Immature natural killer cell (primary cell): ENCODE data around the gene MAP3K4. TPM values are rescaled to one million over a fixed set of nuclear protein-coding genes. Genes with fewer than 3 reads are reported as not detected.
A peak's percentile ranks its signal among the peaks of the same experiment; 100 is the strongest.

Source experiments
- DNase-seq, 3 donors: peaks; one replicate each; pipeline ENCODE4 v3.0.0; 2022; ENCODE audit warnings: mixed read lengths in 1 of 3
- H3K27ac Mint-ChIP-seq, 6 donors: one replicate each; pipeline ENCODE4 v1.8.0; 2020; ENCODE audit warnings: mixed read lengths in 6 of 6, mild to moderate bottlenecking in 5 of 6, inconsistent platforms in 4 of 6, moderate library complexity in 3 of 6
- H3K27me3 Mint-ChIP-seq, 3 donors: one replicate each; pipeline ENCODE4 v1.8.0; 2020 to 2021; ENCODE audit warnings: low read depth in 3 of 3, mild to moderate bottlenecking in 3 of 3, mixed read lengths in 3 of 3, moderate library complexity in 3 of 3, inconsistent platforms in 1 of 3
- H3K36me3 Mint-ChIP-seq, 3 donors: one replicate each; pipeline ENCODE4 v1.8.0; 2020; ENCODE audit warnings: mixed read lengths in 3 of 3, inconsistent platforms in 2 of 3, mild to moderate bottlenecking in 2 of 3
- H3K4me1 Mint-ChIP-seq, 2 donors: one replicate each; pipeline ENCODE4 v1.8.0; 2020; ENCODE audit warnings: inconsistent platforms in 2 of 2, mild to moderate bottlenecking in 2 of 2, mixed read lengths in 2 of 2, moderate library complexity in 1 of 2
- H3K4me3 Mint-ChIP-seq, 5 donors: one replicate each; pipeline ENCODE4 v1.8.0; 2020; ENCODE audit warnings: mild to moderate bottlenecking in 5 of 5, mixed read lengths in 5 of 5, inconsistent platforms in 3 of 5, moderate library complexity in 3 of 5
- H3K9me3 Mint-ChIP-seq, 6 donors: one replicate each; pipeline ENCODE4 v1.8.0; 2020; ENCODE audit warnings: mild to moderate bottlenecking in 6 of 6, mixed read lengths in 6 of 6, inconsistent platforms in 4 of 6, moderate library complexity in 3 of 6
- polyA plus RNA-seq, 3 donors: library from polyadenylated mRNA; unstranded; fragments of 300-500 nt; fragmentation: Illumina TruSeq; gene quantifications; one replicate each; pipeline ENCODE4 v1.2.3, GENCODE V29; 2021

MAP3K4 gene
- polyA plus RNA-seq, 3 donors from 2014 or later = 5.2 to 11.2 (median 9.2) TPM

DNA sequence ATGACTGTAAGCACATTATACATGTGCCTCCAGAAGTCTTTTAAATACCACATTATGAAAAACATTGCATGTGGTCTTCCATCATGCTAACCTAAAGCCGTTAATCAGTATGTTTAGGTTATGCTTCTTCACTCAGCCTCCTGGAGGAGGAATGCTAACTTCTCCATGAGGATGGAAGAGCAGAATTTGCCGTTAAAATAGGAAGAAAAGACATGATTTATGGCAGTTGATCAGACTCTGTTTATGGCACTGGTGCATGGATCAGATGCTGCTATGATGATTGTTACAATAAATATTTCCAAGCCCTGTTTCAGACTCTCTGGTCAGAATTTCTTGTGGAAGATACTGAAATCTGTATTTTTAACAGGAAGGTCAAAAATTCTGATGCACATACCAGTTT lies 31.7 kb downstream of the MAP3K4 start:
- Mint-ChIP-seq H3K27ac (no peak overlapping the region), H3K27me3 (peaks cover 0 to 2% (median 0%) of the 10 kb centered on the region in 3 donors), H3K4me3 (no peak overlapping the region), H3K36me3 (peaks cover 0 to 7% (median 0%) of the 10 kb centered on the region in 3 donors), H3K4me1 (peaks cover 23 to 52% of the 10 kb centered on the region in 2 donors), H3K9me3 (no peaks in the 10 kb centered on the region)
- DNase-seq = no peak

- H3K4me1 Mint-ChIP-seq = peaks cover 27 to 52% of the 10 kb centered on the region in 2 donors
- H3K27ac Mint-ChIP-seq = no peak overlapping the region
- H3K36me3 Mint-ChIP-seq = peaks cover 0 to 7% (median 0%) of the 10 kb centered on the region in 3 donors
- no peak for DNase-seq
- H3K4me3 Mint-ChIP-seq = no peak overlapping the region
- H3K9me3 Mint-ChIP-seq = no peaks in the 10 kb centered on the region
- H3K27me3 Mint-ChIP-seq = peaks cover 0 to 2% (median 0%) of the 10 kb centered on the region in 3 donors
Observed at GRCh38 chr6:161024364-161024920, 32.9 kb downstream of the MAP3K4 start.

DNA sequence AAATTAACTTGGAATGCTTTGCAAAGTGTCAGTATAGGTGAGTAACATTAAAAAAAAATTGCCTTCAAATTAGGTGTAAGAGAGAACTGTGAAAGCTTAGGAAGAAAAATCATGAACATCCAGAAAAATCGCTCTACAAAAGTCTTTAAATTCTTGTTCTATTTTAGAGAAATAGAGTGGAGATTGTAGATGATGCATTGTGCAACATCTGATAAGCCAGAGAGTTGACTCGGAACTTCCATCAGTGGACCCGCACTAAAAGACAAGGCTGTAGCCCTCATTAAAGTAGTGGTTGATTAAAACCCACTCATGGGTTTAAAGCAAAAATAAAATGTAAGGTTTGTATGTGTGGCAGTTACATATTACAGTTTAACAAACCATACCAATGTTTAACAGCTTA lies 35.8 kb downstream of the MAP3K4 start:
- DNase-seq = no peak
- Mint-ChIP-seq H3K9me3 (no peaks in the 10 kb centered on the region), H3K4me1 (peaks cover 34 to 58% of the 10 kb centered on the region in 2 donors), H3K27me3 (peaks cover 0 to under 1% (median 0%) of the 10 kb centered on the region in 3 donors), H3K36me3 (peaks cover 0 to 4% (median 0%) of the 10 kb centered on the region in 3 donors), H3K27ac (no peak overlapping the region), H3K4me3 (no peak overlapping the region)

- peak in 1 of 3 donors; percentile 0 for DNase-seq
- Mint-ChIP-seq H3K27me3 (no peaks in the 10 kb centered on the region), H3K4me1 (peaks cover 34 to 65% of the 10 kb centered on the region in 2 donors), H3K36me3 (peaks cover 0 to 6% (median 0%) of the 10 kb centered on the region in 3 donors), H3K9me3 (no peaks in the 10 kb centered on the region), H3K4me3 (peak overlapping the region in 4 of 5 donors; percentile 4 to 43 (median 16)), H3K27ac (peak overlapping the region in 4 of 6 donors; percentile 27 to 50 (median 38))
Observed at GRCh38 chr6:161029195-161029809, 37.7 kb downstream of the MAP3K4 start.

DNA sequence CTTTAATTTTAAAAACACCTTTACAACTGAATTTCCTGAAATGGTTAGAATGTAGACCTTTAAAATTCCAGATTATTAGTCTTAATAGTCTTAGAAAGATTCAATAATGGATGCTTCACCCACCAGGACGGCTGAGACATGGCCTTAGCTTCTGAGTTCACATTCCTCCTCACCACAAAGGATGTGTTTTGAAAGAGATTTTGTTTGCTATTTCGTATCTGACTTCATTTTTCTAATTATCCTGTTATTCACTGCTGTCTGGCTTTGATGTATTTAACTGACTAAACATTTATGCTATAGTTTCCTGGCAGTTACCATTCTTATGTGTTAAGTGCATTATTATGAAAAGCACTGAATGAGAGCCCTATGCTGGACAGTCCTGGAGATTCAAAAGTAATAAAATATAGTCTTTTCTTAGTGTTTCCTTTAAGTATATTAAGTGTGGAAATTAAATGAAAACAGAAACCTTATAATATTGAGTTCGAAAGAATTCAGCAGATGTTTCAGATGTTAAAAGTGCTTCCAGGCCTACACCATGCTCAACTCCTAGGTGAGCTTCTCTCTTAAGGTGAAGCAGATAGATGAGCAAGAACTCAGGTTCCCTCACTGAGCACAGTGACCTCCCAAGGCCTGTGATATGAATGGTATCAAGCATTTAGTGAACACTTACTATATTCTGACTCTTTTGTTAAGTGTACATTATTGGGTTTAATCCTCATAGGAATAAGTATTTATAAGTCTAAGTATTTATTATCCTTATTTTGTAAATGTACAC lies 40.3 kb downstream of the MAP3K4 start:
- no peak for DNase-seq
- Mint-ChIP-seq H3K27me3 (no peaks in the 10 kb centered on the region), H3K9me3 (no peaks in the 10 kb centered on the region), H3K27ac (no peak overlapping the region), H3K36me3 (peaks cover 3 to 9% (median 7%) of the 10 kb centered on the region in 3 donors), H3K4me1 (peaks cover 34 to 56% of the 10 kb centered on the region in 2 donors), H3K4me3 (no peak overlapping the region)

GRCh38 chr6:161033667-161034066 lies 42.1 kb downstream of the MAP3K4 start:
- Mint-ChIP-seq H3K9me3 (no peaks in the 10 kb centered on the region), H3K27me3 (no peaks in the 10 kb centered on the region), H3K36me3 (peaks cover 13 to 15% (median 13%) of the 10 kb centered on the region in 3 donors), H3K4me1 (peaks cover 24 to 51% of the 10 kb centered on the region in 2 donors), H3K4me3 (no peak overlapping the region), H3K27ac (no peak overlapping the region)
- no peak for DNase-seq

DNA sequence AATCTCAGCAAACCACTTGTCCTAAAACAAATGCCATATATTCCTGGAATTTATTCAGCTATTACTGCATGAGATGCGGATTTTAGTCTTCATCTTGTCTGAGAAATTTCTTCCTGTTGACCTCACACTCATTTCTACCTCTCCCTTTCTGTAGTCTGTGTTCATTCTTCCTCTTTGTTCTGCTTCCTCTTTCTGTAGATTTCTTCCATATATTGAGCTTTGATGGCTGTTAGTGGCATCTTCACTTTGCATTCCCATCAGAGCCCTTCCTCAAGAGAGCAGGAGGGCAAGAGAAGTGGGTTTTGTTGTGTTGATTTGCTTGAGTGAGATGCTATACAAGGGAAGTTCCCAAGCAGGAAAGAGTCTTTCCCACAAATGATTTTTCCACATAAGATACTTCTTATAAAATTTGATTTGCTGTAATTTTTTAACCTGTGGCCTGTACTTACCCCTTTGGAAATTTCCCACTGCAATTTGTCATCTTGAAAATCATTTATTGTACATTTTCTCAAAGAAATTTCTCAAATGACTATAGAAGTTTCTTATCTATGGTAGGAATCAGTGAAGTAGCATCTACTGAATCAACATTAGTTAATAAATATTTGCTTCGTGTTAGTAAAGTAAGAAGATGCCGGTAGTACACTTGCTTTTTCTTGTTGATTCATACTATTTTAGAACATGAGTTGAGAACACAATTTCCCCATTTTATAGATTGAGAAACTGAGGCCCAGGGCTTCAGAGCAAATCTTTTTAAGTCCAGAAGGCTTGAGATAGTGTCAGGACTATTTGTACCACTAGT lies 43.8 kb downstream of the MAP3K4 start:
- Mint-ChIP-seq H3K4me1 (peaks cover 8 to 34% of the 10 kb centered on the region in 2 donors), H3K9me3 (no peaks in the 10 kb centered on the region), H3K27me3 (no peaks in the 10 kb centered on the region), H3K36me3 (peaks cover 13 to 19% (median 15%) of the 10 kb centered on the region in 3 donors), H3K4me3 (no peak overlapping the region), H3K27ac (peak overlapping the region in 1 of 6 donors; percentile 18)
- DNase-seq = no peak

GRCh38 chr6:161035981-161036263 lies 44.4 kb downstream of the MAP3K4 start:
- Mint-ChIP-seq H3K36me3 (peaks cover 13 to 23% (median 15%) of the 10 kb centered on the region in 3 donors), H3K9me3 (no peaks in the 10 kb centered on the region), H3K27me3 (no peaks in the 10 kb centered on the region), H3K4me1 (peaks cover 6 to 29% of the 10 kb centered on the region in 2 donors), H3K27ac (no peak overlapping the region), H3K4me3 (no peak overlapping the region)
- DNase-seq = no peak

DNA sequence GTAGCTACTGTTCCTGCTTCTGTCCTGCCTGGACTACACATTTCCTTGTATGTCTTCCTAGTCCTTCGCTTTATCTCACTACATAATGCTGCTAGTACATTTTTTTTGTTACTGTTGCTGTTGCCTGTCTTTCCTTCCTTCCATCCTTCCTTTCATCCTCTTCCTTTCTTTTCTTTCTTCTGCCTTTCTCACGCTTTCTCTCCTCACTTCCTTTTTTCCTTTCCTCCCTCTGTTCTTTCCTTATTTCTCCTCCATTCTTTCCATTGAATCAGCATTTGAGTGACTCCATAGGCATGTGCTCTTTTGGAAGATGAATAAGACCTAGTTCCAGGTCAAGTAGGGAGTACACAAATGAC lies 46.3 kb downstream of the MAP3K4 start:
- no peaks in the 10 kb centered on the region for H3K9me3 Mint-ChIP-seq
- H3K4me1 Mint-ChIP-seq = peaks cover 0 to 25% of the 10 kb centered on the region in 2 donors
- peak overlapping the region in 3 of 6 donors; percentile 3 to 6 (median 4) for H3K27ac Mint-ChIP-seq
- H3K4me3 Mint-ChIP-seq = no peak overlapping the region
- H3K36me3 Mint-ChIP-seq = peaks cover 13 to 23% (median 15%) of the 10 kb centered on the region in 3 donors
- no peak for DNase-seq
- no peaks in the 10 kb centered on the region for H3K27me3 Mint-ChIP-seq

DNA sequence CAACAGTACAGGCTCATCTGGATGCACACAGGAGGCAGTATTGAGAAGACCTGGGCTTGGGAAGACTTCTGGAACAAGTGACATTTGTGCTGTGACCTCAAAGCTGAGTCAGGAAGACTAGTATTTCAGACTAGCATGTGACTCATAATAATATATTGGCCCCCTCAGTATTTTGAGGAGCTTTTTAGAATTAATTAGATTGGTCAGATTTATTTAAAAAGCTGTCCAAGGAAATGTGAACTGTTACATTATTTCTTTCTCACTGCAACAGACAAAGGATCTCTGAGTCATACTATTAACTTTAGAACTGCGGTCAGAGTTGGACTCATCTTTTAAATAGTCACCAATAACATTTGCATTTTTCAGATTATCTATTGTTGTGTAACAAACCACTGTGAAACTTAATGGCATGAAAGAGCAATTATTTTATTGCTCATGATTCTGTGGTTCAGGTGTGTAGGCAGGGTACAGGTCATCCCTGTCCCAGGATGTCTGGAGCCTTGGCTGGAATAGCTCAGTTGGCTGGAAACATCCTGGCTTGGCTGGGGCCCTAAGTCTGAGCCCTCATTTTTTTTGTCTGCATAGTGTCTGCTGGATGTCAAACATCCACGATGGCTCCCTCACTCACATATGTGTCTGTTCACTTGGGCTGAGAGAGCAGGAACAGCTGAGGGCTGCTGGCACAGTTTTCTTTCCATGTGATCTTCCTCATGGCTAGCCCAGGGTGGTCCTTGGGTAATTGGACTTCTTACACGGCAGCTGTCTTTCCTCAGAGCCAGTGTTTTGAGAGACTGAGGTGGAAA lies 46.9 kb downstream of the MAP3K4 start:
- peaks cover 15 to 26% (median 18%) of the 10 kb centered on the region in 3 donors for H3K36me3 Mint-ChIP-seq
- H3K27me3 Mint-ChIP-seq = no peaks in the 10 kb centered on the region
- no peaks in the 10 kb centered on the region for H3K9me3 Mint-ChIP-seq
- H3K27ac Mint-ChIP-seq = peak overlapping the region in 3 of 6 donors; percentile 3 to 6 (median 4)
- peaks cover 0 to 28% of the 10 kb centered on the region in 2 donors for H3K4me1 Mint-ChIP-seq
- H3K4me3 Mint-ChIP-seq = no peak overlapping the region
- no peak for DNase-seq

- no peaks in the 10 kb centered on the region for H3K9me3 Mint-ChIP-seq
- no peak overlapping the region for H3K27ac Mint-ChIP-seq
Observed at GRCh38 chr6:161041274-161041673, 49.7 kb downstream of the MAP3K4 start.

GRCh38 chr6:161044335-161044734 lies 52.8 kb downstream of the MAP3K4 start:
- Mint-ChIP-seq H3K36me3 (peaks cover 1 to 12% (median 6%) of the 10 kb centered on the region in 3 donors), H3K4me1 (peaks cover 0 to 7% of the 10 kb centered on the region in 2 donors), H3K9me3 (no peaks in the 10 kb centered on the region), H3K27ac (no peak overlapping the region), H3K4me3 (no peak overlapping the region), H3K27me3 (no peaks in the 10 kb centered on the region)
- DNase-seq = no peak

More at GRCh38 chr6:161041274-161041673, 49.7 kb downstream of the MAP3K4 start:
- H3K4me1 Mint-ChIP-seq = peaks cover 0 to 12% of the 10 kb centered on the region in 2 donors
- H3K36me3 Mint-ChIP-seq = peaks cover 7 to 27% (median 9%) of the 10 kb centered on the region in 3 donors
- no peak for DNase-seq
- no peak overlapping the region for H3K4me3 Mint-ChIP-seq
- no peaks in the 10 kb centered on the region for H3K27me3 Mint-ChIP-seq

GRCh38 chr6:161048641-161049040 lies 57.1 kb downstream of the MAP3K4 start:
- Mint-ChIP-seq H3K36me3 (peaks cover 3 to 8% (median 4%) of the 10 kb centered on the region in 3 donors), H3K27ac (no peak overlapping the region), H3K4me3 (no peak overlapping the region), H3K27me3 (no peaks in the 10 kb centered on the region), H3K9me3 (no peaks in the 10 kb centered on the region), H3K4me1 (peaks cover 0 to 16% of the 10 kb centered on the region in 2 donors)
- no peak for DNase-seq
